ENCODE data around the gene PRELID2.

The PRELID2 gene

GRCh38 chr5:145775411-145775810 lies 59.7 kb downstream of the PRELID2 start:
- H3K9ac ChIP-seq (ENCODE audit: low read length): no peak overlapping the region
- no peaks in the 10 kb centered on the region for H3K79me1 ChIP-seq (ENCODE audit: low read length)
- H3K18ac ChIP-seq (ENCODE audit: low read length): no peak overlapping the region
- WGBS (ENCODE audit: extremely low coverage, insufficient coverage, low lambda C conversion rate): no CpG with 5 or more reads among the region's 1 CpG
- H3K79me2 ChIP-seq (ENCODE audit: control insufficient read depth, insufficient read depth, low read length): no peaks in the 10 kb centered on the region
- no peaks in the 10 kb centered on the region for H3K27me3 ChIP-seq (ENCODE audit: insufficient read depth, low read length, poor library complexity)
- H3K56ac ChIP-seq (ENCODE audit: low read length): no peak overlapping the region
- no peak overlapping the region for H4K8ac ChIP-seq (ENCODE audit: low read depth, low read length)
- no peak for DNase-seq
- no peak overlapping the region for H2AK5ac ChIP-seq (ENCODE audit: low read length)
- peaks cover 3% of the 10 kb centered on the region for H3K4me1 ChIP-seq (ENCODE audit: control insufficient read depth, low read depth, low read length)
- H2BK15ac ChIP-seq (replicated peaks; ENCODE audit: low read depth): no peak overlapping the region
- H3K27ac ChIP-seq (ENCODE audit: low read depth, low read length): no peak overlapping the region
- H3K4me2 ChIP-seq (ENCODE audit: low read length): no peak overlapping the region
- no peak overlapping the region for H3K4ac ChIP-seq (ENCODE audit: low read depth, low read length)
- no peak overlapping the region for H4K5ac ChIP-seq (ENCODE audit: low read length)
- H2BK5ac ChIP-seq (ENCODE audit: low read length): no peak overlapping the region
- no peaks in the 10 kb centered on the region for H3K36me3 ChIP-seq (ENCODE audit: control insufficient read depth, insufficient read depth, low read length)
- no peak overlapping the region for H3K23ac ChIP-seq (ENCODE audit: low read length)
- H3K4me3 ChIP-seq (ENCODE audit: low read length): no peak overlapping the region
- no peak overlapping the region for H2BK120ac ChIP-seq (ENCODE audit: low read depth, low read length)

DNA sequence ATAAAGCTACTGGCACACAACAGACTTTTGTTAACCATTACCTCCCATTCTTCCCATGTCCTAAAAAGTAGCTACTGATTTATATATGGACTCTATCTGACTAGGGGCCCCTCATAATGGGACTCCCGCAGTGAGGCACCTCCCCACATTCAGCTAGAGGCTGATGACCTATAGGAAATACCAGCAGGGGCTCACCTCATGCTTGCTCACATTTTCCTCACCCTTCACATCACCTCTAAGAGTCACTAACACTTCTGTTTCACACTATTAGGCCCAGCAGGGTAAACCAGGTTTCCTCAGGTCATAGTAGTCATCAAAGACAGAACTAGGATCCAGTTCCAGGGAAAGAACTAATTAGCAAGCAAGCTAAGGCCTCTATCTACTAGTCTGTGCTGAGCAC lies 60.7 kb downstream of the PRELID2 start:
- Histone ChIP-seq H3K4ac (ENCODE audit: low read depth, low read length) (no peak overlapping the region), H2BK15ac (replicated peaks; ENCODE audit: low read depth) (no peak overlapping the region), H2BK5ac (ENCODE audit: low read length) (no peak overlapping the region), H3K36me3 (ENCODE audit: control insufficient read depth, insufficient read depth, low read length) (no peaks in the 10 kb centered on the region), H4K5ac (ENCODE audit: low read length) (no peak overlapping the region), H3K4me1 (ENCODE audit: control insufficient read depth, low read depth, low read length) (peaks cover 3% of the 10 kb centered on the region), H3K56ac (ENCODE audit: low read length) (no peak overlapping the region), H3K79me1 (ENCODE audit: low read length) (no peaks in the 10 kb centered on the region), H3K27me3 (ENCODE audit: insufficient read depth, low read length, poor library complexity) (no peaks in the 10 kb centered on the region), H3K4me2 (ENCODE audit: low read length) (no peak overlapping the region), H3K9ac (ENCODE audit: low read length) (no peak overlapping the region), H2BK120ac (ENCODE audit: low read depth, low read length) (no peak overlapping the region), H2AK5ac (ENCODE audit: low read length) (no peak overlapping the region), H3K27ac (ENCODE audit: low read depth, low read length) (no peak overlapping the region), H3K18ac (ENCODE audit: low read length) (no peak overlapping the region), H4K8ac (ENCODE audit: low read depth, low read length) (no peak overlapping the region), H3K79me2 (ENCODE audit: control insufficient read depth, insufficient read depth, low read length) (no peaks in the 10 kb centered on the region), H3K23ac (ENCODE audit: low read length) (no peak overlapping the region), H3K4me3 (ENCODE audit: low read length) (no peak overlapping the region)
- no CpG with 5 or more reads among the region's 1 CpG for WGBS (ENCODE audit: extremely low coverage, insufficient coverage, low lambda C conversion rate)
- DNase-seq: peak; percentile 68

- peaks cover 3% of the 10 kb centered on the region for H3K4me1 ChIP-seq (ENCODE audit: control insufficient read depth, low read depth, low read length)
- no peaks in the 10 kb centered on the region for H3K27me3 ChIP-seq (ENCODE audit: insufficient read depth, low read length, poor library complexity)
- H3K9ac ChIP-seq (ENCODE audit: low read length): no peak overlapping the region
- no peak overlapping the region for H3K56ac ChIP-seq (ENCODE audit: low read length)
- DNase-seq: no peak
- no peak overlapping the region for H2BK15ac ChIP-seq (replicated peaks; ENCODE audit: low read depth)
- no peak overlapping the region for H3K27ac ChIP-seq (ENCODE audit: low read depth, low read length)
- H3K4ac ChIP-seq (ENCODE audit: low read depth, low read length): no peak overlapping the region
- no peaks in the 10 kb centered on the region for H3K79me2 ChIP-seq (ENCODE audit: control insufficient read depth, insufficient read depth, low read length)
- no peak overlapping the region for H2BK5ac ChIP-seq (ENCODE audit: low read length)
- H3K18ac ChIP-seq (ENCODE audit: low read length): no peak overlapping the region
- no peak overlapping the region for H4K5ac ChIP-seq (ENCODE audit: low read length)
- H3K4me3 ChIP-seq (ENCODE audit: low read length): no peak overlapping the region
- H3K36me3 ChIP-seq (ENCODE audit: control insufficient read depth, insufficient read depth, low read length): no peaks in the 10 kb centered on the region
- no peak overlapping the region for H2AK5ac ChIP-seq (ENCODE audit: low read length)
- H4K8ac ChIP-seq (ENCODE audit: low read depth, low read length): no peak overlapping the region
- H2BK120ac ChIP-seq (ENCODE audit: low read depth, low read length): no peak overlapping the region
- no peak overlapping the region for H3K23ac ChIP-seq (ENCODE audit: low read length)
- H3K79me1 ChIP-seq (ENCODE audit: low read length): no peaks in the 10 kb centered on the region
- H3K4me2 ChIP-seq (ENCODE audit: low read length): no peak overlapping the region
Measured at GRCh38 chr5:145772466-145772865, 62.7 kb downstream of the PRELID2 start.

DNA sequence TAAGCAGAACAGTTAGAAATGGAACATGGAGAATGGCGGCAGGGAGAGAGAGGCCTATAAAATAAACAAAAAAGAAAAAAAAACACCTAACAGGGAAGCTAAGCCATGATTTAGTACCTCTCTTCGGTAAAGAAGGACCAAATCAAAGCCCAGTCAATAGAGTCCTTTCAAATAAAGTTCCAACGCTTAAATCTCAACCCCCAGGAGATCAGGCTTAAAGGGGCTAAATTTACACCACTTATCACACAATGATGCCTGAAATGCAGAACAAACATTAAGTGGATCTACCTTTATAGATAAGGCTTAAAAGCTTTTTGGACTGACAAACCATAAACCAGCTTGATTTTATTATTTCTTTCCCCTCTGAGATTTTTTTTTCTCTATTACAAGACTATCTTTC lies 66.3 kb downstream of the PRELID2 start:
- no peak overlapping the region for H2BK120ac ChIP-seq (ENCODE audit: low read depth, low read length)
- H3K79me2 ChIP-seq (ENCODE audit: control insufficient read depth, insufficient read depth, low read length): no peaks in the 10 kb centered on the region
- no peak overlapping the region for H3K23ac ChIP-seq (ENCODE audit: low read length)
- H2BK5ac ChIP-seq (ENCODE audit: low read length): no peak overlapping the region
- no peaks in the 10 kb centered on the region for H3K4me1 ChIP-seq (ENCODE audit: control insufficient read depth, low read depth, low read length)
- H3K56ac ChIP-seq (ENCODE audit: low read length): no peak overlapping the region
- no CpG with 5 or more reads among the region's 3 CpGs for WGBS (ENCODE audit: extremely low coverage, insufficient coverage, low lambda C conversion rate)
- no peak overlapping the region for H2BK15ac ChIP-seq (replicated peaks; ENCODE audit: low read depth)
- H4K5ac ChIP-seq (ENCODE audit: low read length): no peak overlapping the region
- H3K18ac ChIP-seq (ENCODE audit: low read length): no peak overlapping the region
- H3K27ac ChIP-seq (ENCODE audit: low read depth, low read length): no peak overlapping the region
- no peak overlapping the region for H3K4ac ChIP-seq (ENCODE audit: low read depth, low read length)
- no peak overlapping the region for H3K4me3 ChIP-seq (ENCODE audit: low read length)
- no peaks in the 10 kb centered on the region for H3K27me3 ChIP-seq (ENCODE audit: insufficient read depth, low read length, poor library complexity)
- DNase-seq: no peak
- H4K8ac ChIP-seq (ENCODE audit: low read depth, low read length): no peak overlapping the region
- no peak overlapping the region for H3K9ac ChIP-seq (ENCODE audit: low read length)
- H3K4me2 ChIP-seq (ENCODE audit: low read length): no peak overlapping the region
- no peaks in the 10 kb centered on the region for H3K79me1 ChIP-seq (ENCODE audit: low read length)
- H3K36me3 ChIP-seq (ENCODE audit: control insufficient read depth, insufficient read depth, low read length): no peaks in the 10 kb centered on the region
- no peak overlapping the region for H2AK5ac ChIP-seq (ENCODE audit: low read length)

GRCh38 chr5:145764325-145764724 lies 70.8 kb downstream of the PRELID2 start:
- no peak overlapping the region for H3K4me3 ChIP-seq (ENCODE audit: low read length)
- no peak overlapping the region for H3K9ac ChIP-seq (ENCODE audit: low read length)
- no peak overlapping the region for H3K23ac ChIP-seq (ENCODE audit: low read length)
- WGBS (ENCODE audit: extremely low coverage, insufficient coverage, low lambda C conversion rate): no CpG with 5 or more reads among the region's 1 CpG
- H2AK5ac ChIP-seq (ENCODE audit: low read length): no peak overlapping the region
- H3K4ac ChIP-seq (ENCODE audit: low read depth, low read length): no peak overlapping the region
- no peak overlapping the region for H4K8ac ChIP-seq (ENCODE audit: low read depth, low read length)
- no peak overlapping the region for H3K56ac ChIP-seq (ENCODE audit: low read length)
- H3K4me2 ChIP-seq (ENCODE audit: low read length): no peak overlapping the region
- H2BK15ac ChIP-seq (replicated peaks; ENCODE audit: low read depth): no peak overlapping the region
- H3K36me3 ChIP-seq (ENCODE audit: control insufficient read depth, insufficient read depth, low read length): no peaks in the 10 kb centered on the region
- no peak overlapping the region for H2BK120ac ChIP-seq (ENCODE audit: low read depth, low read length)
- no peak overlapping the region for H4K5ac ChIP-seq (ENCODE audit: low read length)
- H2BK5ac ChIP-seq (ENCODE audit: low read length): no peak overlapping the region
- no peaks in the 10 kb centered on the region for H3K4me1 ChIP-seq (ENCODE audit: control insufficient read depth, low read depth, low read length)
- DNase-seq: no peak
- no peaks in the 10 kb centered on the region for H3K79me2 ChIP-seq (ENCODE audit: control insufficient read depth, insufficient read depth, low read length)
- H3K27ac ChIP-seq (ENCODE audit: low read depth, low read length): no peak overlapping the region
- H3K79me1 ChIP-seq (ENCODE audit: low read length): no peaks in the 10 kb centered on the region
- no peaks in the 10 kb centered on the region for H3K27me3 ChIP-seq (ENCODE audit: insufficient read depth, low read length, poor library complexity)
- H3K18ac ChIP-seq (ENCODE audit: low read length): no peak overlapping the region

DNA sequence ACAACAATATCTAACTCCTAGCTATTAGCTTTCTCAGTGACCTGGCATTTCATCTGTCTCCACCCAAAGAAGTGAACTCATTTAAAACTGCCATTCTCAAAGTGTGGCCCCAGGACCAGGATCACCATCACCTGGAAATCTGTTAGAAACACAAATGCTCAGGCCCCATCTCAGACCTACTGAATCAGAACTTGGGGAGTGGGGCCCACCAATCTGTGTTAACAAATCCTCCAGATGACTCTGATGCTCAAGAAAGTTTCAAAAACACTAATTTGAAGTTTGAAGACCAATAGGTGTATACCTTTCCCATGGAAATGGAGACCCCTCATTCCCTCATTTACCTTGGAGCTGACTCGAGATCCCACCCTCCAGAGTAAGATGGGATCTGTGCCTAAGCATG lies 72.3 kb downstream of the PRELID2 start:
- Histone ChIP-seq H3K4me3 (ENCODE audit: low read length) (no peak overlapping the region), H3K18ac (ENCODE audit: low read length) (no peak overlapping the region), H3K36me3 (ENCODE audit: control insufficient read depth, insufficient read depth, low read length) (no peaks in the 10 kb centered on the region), H3K79me1 (ENCODE audit: low read length) (no peaks in the 10 kb centered on the region), H4K8ac (ENCODE audit: low read depth, low read length) (no peak overlapping the region), H3K27me3 (ENCODE audit: insufficient read depth, low read length, poor library complexity) (no peaks in the 10 kb centered on the region), H2BK5ac (ENCODE audit: low read length) (no peak overlapping the region), H3K56ac (ENCODE audit: low read length) (no peak overlapping the region), H3K27ac (ENCODE audit: low read depth, low read length) (no peak overlapping the region), H3K4me2 (ENCODE audit: low read length) (no peak overlapping the region), H3K4ac (ENCODE audit: low read depth, low read length) (no peak overlapping the region), H3K79me2 (ENCODE audit: control insufficient read depth, insufficient read depth, low read length) (no peaks in the 10 kb centered on the region), H4K5ac (ENCODE audit: low read length) (no peak overlapping the region), H2BK15ac (replicated peaks; ENCODE audit: low read depth) (no peak overlapping the region), H2AK5ac (ENCODE audit: low read length) (no peak overlapping the region), H3K4me1 (ENCODE audit: control insufficient read depth, low read depth, low read length) (no peaks in the 10 kb centered on the region), H3K23ac (ENCODE audit: low read length) (no peak overlapping the region), H3K9ac (ENCODE audit: low read length) (no peak overlapping the region), H2BK120ac (ENCODE audit: low read depth, low read length) (no peak overlapping the region)
- DNase-seq: no peak
- no CpG with 5 or more reads among the region's 1 CpG for WGBS (ENCODE audit: extremely low coverage, insufficient coverage, low lambda C conversion rate)
